ELR (cell line): ENCODE data around the gene HSPG2.

Source experiments
- DNase-seq: peaks from one replicate; pipeline ENCODE4 v3.0.0-alpha.2; 2015; ENCODE audit warnings: low read depth

HSPG2 gene

GRCh38 chr1:21879928-21880618 is 57.0 kb downstream of the HSPG2 start:
- no peak for DNase-seq

GRCh38 chr1:21878840-21879478 is 58.2 kb downstream of the HSPG2 start:
- no peak for DNase-seq

GRCh38 chr1:21878009-21878773 is 58.9 kb downstream of the HSPG2 start:
- no peak for DNase-seq

GRCh38 chr1:21876267-21876666 is 60.8 kb downstream of the HSPG2 start:
- DNase-seq, result no peak

- DNase-seq, result no peak
These were observed 61.5 kb downstream of the HSPG2 start for GRCh38 chr1:21875621-21876063.

- DNase-seq, result no peak
These were observed 62.1 kb downstream of the HSPG2 start for GRCh38 chr1:21874778-21875547.

GRCh38 chr1:21874328-21874727 is 62.8 kb downstream of the HSPG2 start:
- no peak for DNase-seq

GRCh38 chr1:21873761-21874160 is 63.3 kb downstream of the HSPG2 start:
- DNase-seq, result no peak

- no peak for DNase-seq
These were observed 63.9 kb downstream of the HSPG2 start for GRCh38 chr1:21873174-21873573.

GRCh38 chr1:21872445-21873079 is 64.5 kb downstream of the HSPG2 start:
- DNase-seq, result no peak

- DNase-seq, result no peak
These were observed 65.2 kb downstream of the HSPG2 start for GRCh38 chr1:21871943-21872342.

- DNase-seq, result no peak
These were observed 66.5 kb downstream of the HSPG2 start for GRCh38 chr1:21870611-21871010.

GRCh38 chr1:21869620-21870121 is 67.4 kb downstream of the HSPG2 start:
- DNase-seq, result peak; percentile 87

- no peak for DNase-seq
These were observed 68.1 kb downstream of the HSPG2 start for GRCh38 chr1:21868941-21869454.

GRCh38 chr1:21868482-21868881 is 68.6 kb downstream of the HSPG2 start:
- no peak for DNase-seq

- DNase-seq, result no peak
These were observed 69.6 kb downstream of the HSPG2 start for GRCh38 chr1:21867451-21867996.

- peak; percentile 14 for DNase-seq
These were observed 70.4 kb downstream of the HSPG2 start for GRCh38 chr1:21866707-21867043.

- DNase-seq, result no peak
These were observed 71.0 kb downstream of the HSPG2 start for GRCh38 chr1:21865943-21866706.

GRCh38 chr1:21865609-21865942 is 71.5 kb downstream of the HSPG2 start:
- no peak for DNase-seq

GRCh38 chr1:21864730-21865129 is 72.4 kb downstream of the HSPG2 start:
- no peak for DNase-seq

- DNase-seq, result no peak
These were observed 73.1 kb downstream of the HSPG2 start for GRCh38 chr1:21863981-21864380.
